Thymus (tissue), 11 donors: ENCODE measurements around the gene OR2F2. TPM values are rescaled to one million over a fixed set of nuclear protein-coding genes. Genes with fewer than 3 reads are reported as not detected.

Experiments used
- DNase-seq, 9 donors: peaks; one replicate each; pipeline ENCODE4 v3.0.0-alpha.2; 2013; ENCODE audit warnings: low spot score in 9 of 9, low read depth in 6 of 9, missing footprints in 1 of 9
- H3K27ac ChIP-seq, 2 donors: one replicate each; pipeline ENCODE4 v1.5.1; 2013; ENCODE audit warnings: control low read depth in 1 of 2, low read depth in 1 of 2, low read length in 1 of 2, mild to moderate bottlenecking in 1 of 2, moderate library complexity in 1 of 2
- H3K27me3 ChIP-seq, 2 donors: one replicate each; pipeline ENCODE4 v1.5.1; 2013; ENCODE audit warnings: low read length in 1 of 2; ENCODE audit not compliant: control insufficient read depth in 2 of 2, insufficient read depth in 1 of 2
- H3K36me3 ChIP-seq, 2 donors: one replicate each; pipeline ENCODE4 v1.5.1; 2013; ENCODE audit warnings: low read length in 1 of 2, mild to moderate bottlenecking in 1 of 2, moderate library complexity in 1 of 2; ENCODE audit not compliant: control insufficient read depth in 2 of 2, insufficient read depth in 2 of 2
- H3K4me1 ChIP-seq, 2 donors: one replicate each; pipeline ENCODE4 v1.5.1; 2013; ENCODE audit warnings: low read length in 2 of 2; ENCODE audit not compliant: control insufficient read depth in 2 of 2, insufficient read depth in 2 of 2
- H3K4me3 ChIP-seq, 2 donors: one replicate each; pipeline ENCODE4 v1.5.1; 2013; ENCODE audit warnings: low read length in 2 of 2, control low read depth in 1 of 2, mild to moderate bottlenecking in 1 of 2
- H3K9me3 ChIP-seq, 2 donors: one replicate each; pipeline ENCODE4 v1.5.1; 2013; ENCODE audit warnings: low read length in 1 of 2, mild to moderate bottlenecking in 1 of 2; ENCODE audit not compliant: control insufficient read depth in 2 of 2, insufficient read depth in 1 of 2
- WGBS: extraction: QIAGEN DNeasy Blood & Tissue Kit; methylation state at CpG from one replicate; pipeline ENCODE4 v1.1.7; 2013; 5-methylcytosine and 5-hydroxymethylcytosine counted together
- polyA plus RNA-seq: library from polyadenylated mRNA; stranded (reverse); fragments of 200-250 nt; gene quantifications from one replicate; pipeline ENCODE4 v1.2.3, GENCODE V29; 2013
- total RNA-seq: library from RNA; stranded (reverse); fragments of 120-200 nt; gene quantifications from one replicate; pipeline ENCODE4 v1.2.4, GENCODE V29; 2013
- donor health status: healthy.

OR2F2 gene
- total and polyA plus RNA-seq, 2 donors: not detected

GRCh38 chr7:143938379-143939243, 3.6 kb downstream of the OR2F2 start:
- WGBS: 73% methylated on average over 5 of the region's 5 CpGs
- DNase-seq: no peak
- H3K9me3 ChIP-seq: no peaks in the 10 kb centered on the region
- H3K36me3 ChIP-seq: no peaks in the 10 kb centered on the region
- no peak overlapping the region for H3K4me3 ChIP-seq
- no peak overlapping the region for H3K27ac ChIP-seq
- no peaks in the 10 kb centered on the region for H3K4me1 ChIP-seq
- H3K27me3 ChIP-seq: no peaks in the 10 kb centered on the region

- no peaks in the 10 kb centered on the region for H3K36me3 ChIP-seq
- H3K27ac ChIP-seq: no peak overlapping the region
- WGBS: 85% methylated on average over 4 of the region's 4 CpGs
- no peaks in the 10 kb centered on the region for H3K27me3 ChIP-seq
- no peaks in the 10 kb centered on the region for H3K9me3 ChIP-seq
- no peak for DNase-seq
- H3K4me1 ChIP-seq: no peaks in the 10 kb centered on the region
- H3K4me3 ChIP-seq: no peak overlapping the region
These were observed 10.4 kb downstream of the OR2F2 start for GRCh38 chr7:143945423-143945822.

GRCh38 chr7:143947111-143947510, 12.1 kb downstream of the OR2F2 start:
- no peak for DNase-seq
- Histone ChIP-seq H3K27me3 (no peaks in the 10 kb centered on the region), H3K9me3 (peaks cover 0 to 2% of the 10 kb centered on the region in 2 donors), H3K4me1 (no peaks in the 10 kb centered on the region), H3K36me3 (no peaks in the 10 kb centered on the region), H3K4me3 (no peak overlapping the region), H3K27ac (no peak overlapping the region)
- 95% methylated on average over 2 of the region's 2 CpGs for whole genome bisulfite sequencing

- no peak overlapping the region for H3K4me3 ChIP-seq
- DNase-seq: no peak
- H3K9me3 ChIP-seq: peaks cover 0 to 2% of the 10 kb centered on the region in 2 donors
- no peak overlapping the region for H3K27ac ChIP-seq
- H3K4me1 ChIP-seq: no peaks in the 10 kb centered on the region
- H3K27me3 ChIP-seq: no peaks in the 10 kb centered on the region
- WGBS: 34% methylated on average over 2 of the region's 2 CpGs
- no peaks in the 10 kb centered on the region for H3K36me3 ChIP-seq
These were observed 13.7 kb downstream of the OR2F2 start for GRCh38 chr7:143948733-143949132.

GRCh38 chr7:143953421-143953820, 18.4 kb downstream of the OR2F2 start:
- H3K27me3 ChIP-seq: no peaks in the 10 kb centered on the region
- no peak overlapping the region for H3K27ac ChIP-seq
- no peaks in the 10 kb centered on the region for H3K4me1 ChIP-seq
- DNase-seq: no peak
- peaks cover 0 to 2% of the 10 kb centered on the region in 2 donors for H3K9me3 ChIP-seq
- no peak overlapping the region for H3K4me3 ChIP-seq
- WGBS: 93% methylated on average over 3 of the region's 3 CpGs
- H3K36me3 ChIP-seq: no peaks in the 10 kb centered on the region

- Histone ChIP-seq H3K27me3 (no peaks in the 10 kb centered on the region), H3K36me3 (no peaks in the 10 kb centered on the region), H3K4me3 (no peak overlapping the region), H3K27ac (no peak overlapping the region), H3K4me1 (no peaks in the 10 kb centered on the region), H3K9me3 (peaks cover 0 to 2% of the 10 kb centered on the region in 2 donors)
- WGBS: 95% methylated on average over 2 of the region's 2 CpGs
- no peak for DNase-seq
These were observed 19.1 kb downstream of the OR2F2 start for GRCh38 chr7:143954135-143954534.

- 95% methylated on average over 3 of the region's 3 CpGs for WGBS
- Histone ChIP-seq H3K4me1 (no peaks in the 10 kb centered on the region), H3K9me3 (peaks cover 0 to 2% of the 10 kb centered on the region in 2 donors), H3K36me3 (no peaks in the 10 kb centered on the region), H3K4me3 (no peak within 1 kb of the TSS), H3K27me3 (no peaks in the 10 kb centered on the region), H3K27ac (no peak within 1 kb of the TSS)
- no peak for DNase-seq
These were observed 19.5 kb downstream of the OR2F2 start, which contains the start of gene OR2F1 for GRCh38 chr7:143954544-143954943. Gene OR2F1, plus strand, starts transcription at chr7:143954844. Its CDS starts 5,127 bp downstream, at chr7:143959971.

GRCh38 chr7:143958781-143959180, 23.7 kb downstream of the OR2F2 start:
- 86% methylated on average over 3 of the region's 3 CpGs for WGBS
- no peaks in the 10 kb centered on the region for H3K4me1 ChIP-seq
- no peaks in the 10 kb centered on the region for H3K9me3 ChIP-seq
- H3K4me3 ChIP-seq: no peak overlapping the region
- no peak overlapping the region for H3K27ac ChIP-seq
- H3K27me3 ChIP-seq: no peaks in the 10 kb centered on the region
- no peaks in the 10 kb centered on the region for H3K36me3 ChIP-seq
- DNase-seq: no peak

- Histone ChIP-seq H3K27ac (no peak overlapping the region), H3K4me1 (no peaks in the 10 kb centered on the region), H3K9me3 (no peaks in the 10 kb centered on the region), H3K4me3 (no peak overlapping the region), H3K27me3 (no peaks in the 10 kb centered on the region), H3K36me3 (no peaks in the 10 kb centered on the region)
- no peak for DNase-seq
- 87% methylated on average over 5 of the region's 5 CpGs for WGBS
These were observed 26.0 kb downstream of the OR2F2 start for GRCh38 chr7:143960813-143961610.
